Measurements from ENCODE around the gene ARMC7.
A peak's percentile ranks its signal among the peaks of the same experiment; 100 is the strongest.
"Not testable (repeated sequence)": the region's sequence is repeated elsewhere in the genome, so short reads cannot be mapped to it uniquely, and the experiment has no call there.

The ARMC7 gene

DNA sequence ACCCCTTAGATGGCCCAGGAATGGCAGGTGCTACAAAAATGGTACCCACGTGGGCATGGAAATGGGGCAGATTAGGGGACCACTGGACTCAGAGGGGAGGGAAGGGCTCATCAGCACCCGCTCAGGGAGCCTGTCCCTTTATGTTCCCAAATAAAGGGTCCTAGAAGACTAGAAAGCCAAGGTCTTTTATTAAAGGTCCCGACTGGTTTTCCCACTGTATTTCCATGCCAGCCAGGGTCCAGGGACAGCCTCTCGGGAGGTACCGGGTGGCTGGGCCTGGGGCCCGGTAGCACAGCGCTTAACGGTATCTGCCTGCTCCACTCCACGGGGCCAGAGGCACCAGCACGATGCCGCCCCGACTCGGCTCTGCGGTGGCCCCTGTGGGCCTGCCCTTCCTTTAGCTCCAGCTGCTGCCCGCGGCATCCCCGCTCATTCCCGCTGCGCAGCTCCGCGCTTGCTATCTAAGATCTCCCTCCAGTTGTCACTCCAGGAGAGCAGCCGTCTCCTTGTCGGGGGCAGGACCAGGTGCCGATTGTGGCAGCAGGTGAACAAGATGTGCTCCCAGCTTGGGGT is 20.4 kb downstream of the ARMC7 start:
- DNase-seq, result no peak

GRCh38 chr17:75130632-75131277 is 21.0 kb downstream of the ARMC7 start:
- peak; percentile 73 for DNase-seq

DNA sequence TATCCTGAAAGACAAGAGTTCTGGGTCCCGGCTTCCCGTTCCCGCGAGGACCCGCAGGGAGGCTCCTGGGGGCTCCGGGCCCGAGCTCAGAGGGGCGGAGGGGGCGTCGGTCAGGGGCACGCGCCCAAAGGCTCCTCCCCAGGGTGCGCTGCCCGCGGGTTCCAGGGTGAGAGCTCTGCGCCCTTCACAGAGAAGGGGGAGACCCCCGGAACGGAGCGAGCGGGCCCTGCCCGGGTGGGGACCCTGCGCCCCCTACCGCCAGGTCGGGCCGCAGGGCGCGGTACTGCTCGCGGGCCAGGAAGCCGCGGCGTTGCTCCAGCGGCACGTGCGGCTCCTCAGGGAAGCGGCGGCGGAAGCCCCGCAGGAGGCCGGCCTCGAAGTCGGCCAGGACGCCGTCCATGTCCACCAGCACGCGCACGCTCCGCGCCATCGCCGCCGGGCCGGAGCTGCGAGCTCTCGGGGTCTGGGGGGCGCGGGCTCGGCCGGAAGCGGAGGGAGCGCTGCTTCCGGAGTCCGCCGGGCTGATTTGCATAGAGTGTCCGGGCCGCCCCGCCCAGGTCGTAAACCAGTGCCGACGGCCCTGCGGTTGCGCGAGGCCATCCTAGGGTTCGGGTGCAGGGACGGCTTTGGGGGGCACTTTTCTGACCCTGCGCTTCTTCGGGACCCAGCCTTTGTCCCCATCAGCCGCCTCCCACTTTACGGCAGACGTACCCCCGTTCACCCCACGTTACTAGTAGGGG is 21.7 kb downstream of the ARMC7 start, which contains the start of gene NT5C:
TSS of gene NT5C (minus strand) at position 465 of the 740 bp plus-strand sequence. CDS start at position 430, 35 bp downstream.
- peak; percentile 92 for DNase-seq

- DNase-seq, result peak; percentile 38
Measured at GRCh38 chr17:75132018-75133000, 22.5 kb downstream of the ARMC7 start.

DNA sequence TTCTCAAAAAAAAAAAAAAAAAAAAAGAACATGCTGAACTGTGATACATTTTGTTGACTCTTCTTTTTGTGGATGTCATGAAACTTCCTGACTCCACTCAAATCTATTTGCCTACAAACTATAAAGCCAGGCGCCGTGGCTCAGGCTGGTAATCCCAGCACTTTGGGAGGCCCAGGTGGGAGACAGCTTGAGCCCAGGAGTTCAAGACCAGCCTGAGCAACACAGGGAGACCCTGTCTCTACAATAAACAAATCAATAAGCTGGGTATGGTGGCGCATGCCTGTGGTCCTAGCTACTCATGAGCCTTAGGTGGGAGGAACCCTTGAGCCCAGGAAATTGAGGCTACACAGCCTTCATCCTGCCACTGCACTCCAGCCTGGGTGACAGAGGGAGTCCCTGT is 23.2 kb downstream of the ARMC7 start:
- peak; percentile 45 for DNase-seq

DNA sequence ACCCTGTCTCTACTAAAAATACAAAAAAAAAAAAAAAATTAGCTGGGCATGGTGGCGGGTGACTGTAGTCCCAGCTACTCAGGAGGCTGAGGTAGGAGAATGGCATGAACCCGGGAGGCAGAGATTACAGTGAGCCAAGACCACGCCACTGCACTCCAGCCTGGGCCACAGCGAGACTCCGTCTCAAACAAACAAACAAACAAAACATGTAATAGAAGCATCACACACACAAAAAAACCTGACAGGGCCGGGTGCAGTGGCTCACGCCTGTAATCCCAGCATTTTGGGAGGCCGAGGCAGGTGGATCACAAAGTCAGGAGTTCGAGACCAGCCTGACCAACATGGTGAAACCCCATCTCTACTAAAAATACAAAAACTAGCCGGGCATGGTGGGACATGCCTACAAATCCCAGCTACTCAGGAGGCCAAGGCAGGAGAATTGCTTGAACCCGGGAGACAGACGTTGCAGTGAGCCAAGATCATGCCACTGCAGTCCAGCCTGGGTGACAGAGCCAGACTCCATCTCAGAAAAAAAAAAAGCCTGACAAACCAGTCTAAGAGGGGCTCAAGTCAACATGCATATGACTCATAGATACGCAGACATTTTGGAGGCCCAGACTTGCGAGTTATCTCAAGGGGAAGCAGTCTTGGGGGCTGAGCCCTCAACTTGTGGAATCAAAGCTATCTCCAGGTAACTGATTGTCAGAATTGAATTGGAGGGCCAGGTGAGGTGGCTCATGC is 24.0 kb downstream of the ARMC7 start:
- peak; percentile 43 for DNase-seq

- DNase-seq, result no peak
Measured at GRCh38 chr17:75135452-75135851, 25.7 kb downstream of the ARMC7 start.

DNA sequence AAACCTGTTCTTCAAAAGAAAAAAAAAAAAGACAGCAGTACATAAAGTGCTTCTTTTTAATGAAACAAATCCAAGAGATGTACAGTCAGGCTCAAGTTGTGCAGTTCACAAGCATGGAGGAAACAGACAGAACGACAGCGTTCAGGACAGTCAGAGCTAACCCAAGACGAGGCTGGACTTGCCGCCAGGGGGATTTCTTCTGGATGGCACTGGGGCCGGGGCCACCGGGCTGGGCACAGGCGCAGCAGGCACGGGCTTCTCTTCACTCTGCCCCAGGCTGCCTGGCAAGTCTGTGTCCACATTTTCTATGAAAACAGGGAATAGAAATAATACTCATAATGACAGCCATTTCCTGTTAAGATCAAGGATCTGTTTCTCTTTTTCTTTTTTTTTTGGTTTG is 26.2 kb downstream of the ARMC7 start:
- DNase-seq, result no peak

GRCh38 chr17:75137762-75138161 is 28.0 kb downstream of the ARMC7 start:
- DNase-seq, result not testable (repeated sequence)

GRCh38 chr17:75138519-75138918 is 28.8 kb downstream of the ARMC7 start:
- DNase-seq, result no peak

DNA sequence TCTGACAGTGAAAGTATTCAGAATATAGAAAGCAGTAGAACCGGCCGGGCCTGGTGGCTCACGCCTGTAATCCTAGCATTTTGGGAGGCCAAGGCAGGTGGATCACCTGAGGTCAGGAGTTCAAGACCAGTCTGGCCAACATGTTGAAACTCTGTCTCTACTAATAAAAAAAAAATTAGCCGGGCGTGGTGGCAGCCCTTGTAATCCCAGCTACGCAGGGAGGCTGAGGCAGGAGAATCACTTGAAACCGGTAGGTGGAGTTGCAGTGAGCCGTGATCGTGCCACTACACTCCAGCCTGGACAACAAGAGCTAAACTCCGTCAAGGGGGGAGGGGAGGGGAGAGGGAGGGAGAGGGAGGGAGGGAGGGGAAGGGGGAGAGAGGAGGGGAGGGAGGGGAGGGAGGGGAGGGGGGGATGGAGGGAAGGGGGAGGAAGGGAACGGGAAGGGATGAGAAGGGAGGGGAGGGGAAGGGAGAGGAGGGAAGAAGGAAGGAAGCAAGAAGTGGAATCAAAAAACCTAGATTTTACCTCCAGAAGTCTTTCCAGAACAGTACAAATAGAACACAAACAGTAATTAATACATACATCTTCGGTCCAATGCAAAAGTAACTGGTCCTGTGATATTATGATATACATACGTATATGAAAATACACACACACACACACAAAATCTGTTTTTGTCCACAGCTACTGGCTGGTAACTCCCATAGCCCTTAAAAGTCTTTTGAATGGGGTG is 32.6 kb downstream of the ARMC7 start:
- DNase-seq, result no peak

DNA sequence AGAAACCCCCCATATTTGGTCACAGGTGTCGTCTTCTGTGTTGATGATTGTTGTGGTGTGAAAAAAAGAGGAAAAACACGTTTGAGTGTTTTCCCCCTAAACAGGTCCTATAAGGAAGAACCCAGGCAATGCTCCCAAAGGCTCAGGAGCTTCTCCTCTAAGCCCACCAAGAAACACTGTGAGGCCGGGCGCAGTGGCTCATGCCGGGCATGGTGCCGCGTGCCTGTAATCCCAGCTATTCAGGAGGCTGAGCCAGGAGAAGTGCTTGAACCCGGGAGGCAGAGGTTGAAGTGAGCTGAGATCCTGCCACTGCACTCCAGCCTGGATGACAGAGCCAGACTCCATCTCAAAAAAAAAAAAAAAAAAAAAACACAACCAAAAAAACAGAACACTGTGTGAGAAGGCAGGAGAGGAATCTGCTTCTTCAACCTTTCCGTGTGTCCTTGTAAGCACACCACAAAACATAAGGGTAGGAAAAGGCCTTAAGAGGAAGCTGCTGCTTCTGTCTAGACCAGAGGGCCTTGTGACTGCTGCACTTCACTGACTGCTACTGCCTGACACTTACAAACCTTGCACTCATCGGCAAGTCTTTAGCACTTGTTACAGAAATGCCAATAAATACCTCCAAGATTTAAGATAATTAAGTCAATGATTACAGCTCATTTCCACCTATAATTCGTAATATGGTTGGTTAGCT is 35.2 kb downstream of the ARMC7 start:
- no peak for DNase-seq

- no peak for DNase-seq
Measured at GRCh38 chr17:75146592-75146991, 36.8 kb downstream of the ARMC7 start.

- DNase-seq, result no peak
Measured at GRCh38 chr17:75147878-75148546, 38.2 kb downstream of the ARMC7 start.

- no peak for DNase-seq
Measured at GRCh38 chr17:75151930-75152329, 42.2 kb downstream of the ARMC7 start.

DNA sequence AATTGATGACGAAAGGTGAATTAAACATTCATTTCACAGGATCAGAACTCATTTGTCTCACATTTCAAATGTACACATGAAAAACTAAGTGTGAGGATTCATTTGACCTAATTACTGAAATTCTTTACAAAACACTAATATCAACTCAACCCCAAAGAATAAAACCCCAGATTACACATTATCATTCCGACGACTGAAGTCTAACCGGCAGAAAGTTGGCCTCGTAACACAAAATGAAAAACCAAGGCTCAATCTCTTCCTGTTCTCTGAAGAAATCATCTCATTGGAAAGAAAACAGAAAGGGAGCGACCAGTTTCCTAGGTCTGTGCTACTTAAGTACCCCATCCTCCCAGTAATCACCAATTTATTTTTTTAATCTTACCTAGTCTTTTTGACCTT is 42.8 kb downstream of the ARMC7 start:
- DNase-seq, result no peak

DNA sequence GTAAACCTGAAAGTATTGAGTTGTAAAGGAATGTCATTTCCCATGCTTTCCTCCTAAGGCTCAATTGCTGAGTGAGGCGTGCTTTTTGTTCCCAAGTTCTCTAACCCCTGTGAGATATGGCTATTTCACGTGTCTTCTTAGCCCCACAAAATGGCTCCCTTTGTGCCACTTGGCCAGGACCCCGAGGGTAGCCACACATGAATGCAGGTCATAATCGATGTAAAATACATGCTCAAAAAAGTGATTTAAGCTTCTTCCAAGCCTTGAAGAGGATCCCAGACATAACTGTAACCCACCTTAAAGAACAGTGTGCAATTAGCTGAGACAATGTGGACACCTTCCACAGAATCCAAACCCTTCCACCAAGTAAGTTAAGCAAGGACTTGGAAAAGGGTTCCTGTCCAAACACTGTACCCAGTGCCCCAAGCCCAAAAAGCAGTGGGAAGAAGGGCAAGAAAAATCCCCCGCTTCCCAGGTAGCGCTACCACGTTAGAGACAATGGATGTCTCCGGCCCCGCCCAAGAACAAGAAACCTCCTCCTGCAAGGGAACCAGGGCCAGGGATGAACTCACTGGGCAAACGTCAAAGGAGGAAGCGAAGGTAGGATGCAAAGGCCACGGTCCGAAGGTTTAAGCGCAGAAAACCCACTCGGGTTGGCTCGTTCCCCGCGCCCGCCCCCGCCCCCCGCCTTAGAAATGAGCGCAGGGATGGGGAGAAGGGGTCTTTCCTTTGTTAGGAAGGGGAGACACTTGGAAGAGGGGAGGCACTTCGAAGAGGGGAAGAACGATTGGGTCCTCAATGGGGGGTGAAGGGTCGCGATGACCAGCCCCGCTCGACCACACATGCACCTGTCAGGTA is 43.4 kb downstream of the ARMC7 start:
- DNase-seq, result peak; percentile 79

- DNase-seq, result peak; percentile 60
Measured at GRCh38 chr17:75153780-75154194, 44.0 kb downstream of the ARMC7 start.

Data from DMS53 (cell line).